Loucy (cell line): ENCODE data around the gene SPTBN2.

ENCODE experiments used
- EZH2phosphoT487 ChIP-seq: fragments of 200-600 bp; IDR thresholded peaks from 2 replicates; pipeline ENCODE4 v1.6.1; 2018; ENCODE audit warnings: antibody characterized with exemption, mild to moderate bottlenecking, moderate library complexity, borderline replicate concordance
- TF ChIP-seq, protein P1 (sequence below): fragments of 200-600 bp; sonication (generic); conservative IDR thresholded peaks from 2 replicates; pipeline ENCODE4 v1.5.1; 2014; ENCODE audit warnings: mild to moderate bottlenecking, antibody characterized with exemption, low read length

DNA sequence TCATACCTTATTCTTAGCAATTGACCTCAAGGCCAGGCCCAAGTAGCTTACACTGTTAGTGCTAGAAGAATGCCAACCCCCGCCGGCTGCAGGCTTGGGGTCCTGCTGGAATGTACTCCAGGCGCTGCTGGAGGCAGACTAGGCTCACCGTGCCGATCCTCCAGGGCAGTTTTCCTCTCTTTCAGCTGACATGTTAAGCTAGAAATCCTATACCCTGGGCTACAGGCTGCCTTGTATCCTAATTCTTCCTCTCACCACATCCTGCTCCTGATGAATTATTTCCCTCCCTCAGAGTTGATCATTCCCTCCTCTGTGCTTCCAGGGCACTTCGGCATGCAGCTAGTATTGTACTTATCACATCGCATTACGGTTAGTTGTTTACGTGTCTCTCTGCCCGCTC, 3.4 kb downstream of the SPTBN2 start:
- TF ChIP-seq, protein P1, sequence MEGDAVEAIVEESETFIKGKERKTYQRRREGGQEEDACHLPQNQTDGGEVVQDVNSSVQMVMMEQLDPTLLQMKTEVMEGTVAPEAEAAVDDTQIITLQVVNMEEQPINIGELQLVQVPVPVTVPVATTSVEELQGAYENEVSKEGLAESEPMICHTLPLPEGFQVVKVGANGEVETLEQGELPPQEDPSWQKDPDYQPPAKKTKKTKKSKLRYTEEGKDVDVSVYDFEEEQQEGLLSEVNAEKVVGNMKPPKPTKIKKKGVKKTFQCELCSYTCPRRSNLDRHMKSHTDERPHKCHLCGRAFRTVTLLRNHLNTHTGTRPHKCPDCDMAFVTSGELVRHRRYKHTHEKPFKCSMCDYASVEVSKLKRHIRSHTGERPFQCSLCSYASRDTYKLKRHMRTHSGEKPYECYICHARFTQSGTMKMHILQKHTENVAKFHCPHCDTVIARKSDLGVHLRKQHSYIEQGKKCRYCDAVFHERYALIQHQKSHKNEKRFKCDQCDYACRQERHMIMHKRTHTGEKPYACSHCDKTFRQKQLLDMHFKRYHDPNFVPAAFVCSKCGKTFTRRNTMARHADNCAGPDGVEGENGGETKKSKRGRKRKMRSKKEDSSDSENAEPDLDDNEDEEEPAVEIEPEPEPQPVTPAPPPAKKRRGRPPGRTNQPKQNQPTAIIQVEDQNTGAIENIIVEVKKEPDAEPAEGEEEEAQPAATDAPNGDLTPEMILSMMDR: no peak
- no peak for TF ChIP-seq EZH2phosphoT487
